ENCODE data around the gene CTNNA2.
"Not testable (repeated sequence)": the region's sequence is repeated elsewhere in the genome, so short reads cannot be mapped to it uniquely, and the experiment has no call there.

CTNNA2 gene

GRCh38 chr2:79996709-79997108 is 483.9 kb downstream of the CTNNA2 start:
- DNase-seq: no peak

- DNase-seq: no peak
These were observed 488.9 kb downstream of the CTNNA2 start for GRCh38 chr2:80001701-80002101.

- DNase-seq: no peak
These were observed 489.3 kb downstream of the CTNNA2 start for GRCh38 chr2:80002112-80002511.

- no peak for DNase-seq
These were observed 489.8 kb downstream of the CTNNA2 start for GRCh38 chr2:80002568-80003157.

GRCh38 chr2:80007777-80008503 is 495.1 kb downstream of the CTNNA2 start:
- DNase-seq: no peak

- DNase-seq: no peak
These were observed 495.7 kb downstream of the CTNNA2 start for GRCh38 chr2:80008596-80008995.

- DNase-seq: no peak
These were observed 496.4 kb downstream of the CTNNA2 start for GRCh38 chr2:80009211-80009610.

- no peak for DNase-seq
These were observed 499.2 kb downstream of the CTNNA2 start for GRCh38 chr2:80012061-80012460.

- no peak for DNase-seq
These were observed 501.8 kb downstream of the CTNNA2 start for GRCh38 chr2:80014637-80015036.

- no peak for DNase-seq
These were observed 503.3 kb downstream of the CTNNA2 start for GRCh38 chr2:80016171-80016570.

- no peak for DNase-seq
These were observed 507.0 kb downstream of the CTNNA2 start for GRCh38 chr2:80019571-80020460.

GRCh38 chr2:80022018-80022417 is 509.2 kb downstream of the CTNNA2 start:
- no peak for DNase-seq

- DNase-seq: no peak
These were observed 513.3 kb downstream of the CTNNA2 start for GRCh38 chr2:80026040-80026729.

GRCh38 chr2:80028051-80028450 is 515.2 kb downstream of the CTNNA2 start:
- no peak for DNase-seq

- DNase-seq: no peak
These were observed 515.7 kb downstream of the CTNNA2 start for GRCh38 chr2:80028584-80028983.

GRCh38 chr2:80030135-80030534 is 517.3 kb downstream of the CTNNA2 start:
- no peak for DNase-seq

GRCh38 chr2:80032684-80033083 is 519.8 kb downstream of the CTNNA2 start:
- DNase-seq: not testable (repeated sequence)

GRCh38 chr2:80035749-80036285 is 523.0 kb downstream of the CTNNA2 start:
- DNase-seq: no peak

- DNase-seq: no peak
These were observed 524.5 kb downstream of the CTNNA2 start for GRCh38 chr2:80037310-80037709.

- no peak for DNase-seq
These were observed 527.4 kb downstream of the CTNNA2 start for GRCh38 chr2:80040226-80040625.

GRCh38 chr2:80042635-80043034 is 529.8 kb downstream of the CTNNA2 start:
- no peak for DNase-seq

- DNase-seq: no peak
These were observed 535.4 kb downstream of the CTNNA2 start for GRCh38 chr2:80048296-80048695.

GRCh38 chr2:80050246-80050645 is 537.4 kb downstream of the CTNNA2 start:
- DNase-seq: no peak
